ENCODE measurements around the gene C15orf61.

C15orf61 gene

GRCh38 chr15:67481680-67482079 is 39.3 kb upstream of the C15orf61 start:
- peaks cover under 1% of the 10 kb centered on the region for H3K4me1 Mint-ChIP-seq
- no peak overlapping the region for H3K4me3 Mint-ChIP-seq
- H3K9me3 Mint-ChIP-seq = peaks cover 19% of the 10 kb centered on the region
- no peak for TF ChIP-seq CTCF (IDR thresholded peaks at IDR 0.05; ENCODE audit: unreplicated experiment in 3 of 3)
- H3K36me3 Mint-ChIP-seq (ENCODE audit: low read depth) = peaks cover 18% of the 10 kb centered on the region
- no peaks in the 10 kb centered on the region for H3K27me3 Mint-ChIP-seq (ENCODE audit: low read depth)
- H3K27ac Mint-ChIP-seq = no peak overlapping the region

- Mint-ChIP-seq H3K9me3 (no peaks in the 10 kb centered on the region), H3K4me3 (no peak overlapping the region), H3K4me1 (no peaks in the 10 kb centered on the region), H3K27me3 (ENCODE audit: low read depth) (peaks cover 7% of the 10 kb centered on the region), H3K27ac (no peak overlapping the region), H3K36me3 (ENCODE audit: low read depth) (peaks cover 8% of the 10 kb centered on the region)
- no peak for TF ChIP-seq CTCF (IDR thresholded peaks at IDR 0.05; ENCODE audit: unreplicated experiment in 3 of 3)
Observed at GRCh38 chr15:67495585-67495984, 25.3 kb upstream of the C15orf61 start.

GRCh38 chr15:67501177-67501835 is 19.6 kb upstream of the C15orf61 start:
- H3K36me3 Mint-ChIP-seq (ENCODE audit: low read depth) = peaks cover 5% of the 10 kb centered on the region
- no peak overlapping the region for H3K4me3 Mint-ChIP-seq
- TF ChIP-seq CTCF (IDR thresholded peaks at IDR 0.05; ENCODE audit: unreplicated experiment in 3 of 3) = peak; percentile 27 to 34 (median 33)
- H3K4me1 Mint-ChIP-seq = no peaks in the 10 kb centered on the region
- no peak overlapping the region for H3K27ac Mint-ChIP-seq
- no peaks in the 10 kb centered on the region for H3K27me3 Mint-ChIP-seq (ENCODE audit: low read depth)
- H3K9me3 Mint-ChIP-seq = no peaks in the 10 kb centered on the region

GRCh38 chr15:67501836-67502461 is 19.0 kb upstream of the C15orf61 start:
- Mint-ChIP-seq H3K9me3 (no peaks in the 10 kb centered on the region), H3K36me3 (ENCODE audit: low read depth) (peaks cover 3% of the 10 kb centered on the region), H3K27me3 (ENCODE audit: low read depth) (no peaks in the 10 kb centered on the region), H3K4me3 (no peak overlapping the region), H3K27ac (no peak overlapping the region), H3K4me1 (no peaks in the 10 kb centered on the region)
- no peak for TF ChIP-seq CTCF (IDR thresholded peaks at IDR 0.05; ENCODE audit: unreplicated experiment in 3 of 3)

GRCh38 chr15:67504056-67504455 is 16.9 kb upstream of the C15orf61 start:
- no peaks in the 10 kb centered on the region for H3K27me3 Mint-ChIP-seq (ENCODE audit: low read depth)
- no peaks in the 10 kb centered on the region for H3K9me3 Mint-ChIP-seq
- TF ChIP-seq CTCF (IDR thresholded peaks at IDR 0.05; ENCODE audit: unreplicated experiment in 3 of 3) = no peak
- no peak overlapping the region for H3K4me3 Mint-ChIP-seq
- no peaks in the 10 kb centered on the region for H3K4me1 Mint-ChIP-seq
- no peak overlapping the region for H3K27ac Mint-ChIP-seq
- H3K36me3 Mint-ChIP-seq (ENCODE audit: low read depth) = peaks cover 4% of the 10 kb centered on the region

- Mint-ChIP-seq H3K36me3 (ENCODE audit: low read depth) (peaks cover 4% of the 10 kb centered on the region), H3K4me1 (no peaks in the 10 kb centered on the region), H3K27ac (no peak overlapping the region), H3K4me3 (no peak overlapping the region), H3K27me3 (ENCODE audit: low read depth) (no peaks in the 10 kb centered on the region), H3K9me3 (no peaks in the 10 kb centered on the region)
- TF ChIP-seq CTCF (IDR thresholded peaks at IDR 0.05; ENCODE audit: unreplicated experiment in 3 of 3) = no peak
Observed at GRCh38 chr15:67504796-67505195, 16.1 kb upstream of the C15orf61 start.

Data from nephron (organoid).